GM23248 (cell line): ENCODE data around the gene SHISAL2A.

Source experiments
- EZH2 ChIP-seq: fragments of 200-600 bp; sonication (generic); IDR thresholded peaks from 2 replicates; pipeline ENCODE4 v1.6.1; 2018; ENCODE audit warnings: antibody characterized with exemption, mild to moderate bottlenecking; ENCODE audit not compliant: insufficient read depth, poor library complexity, severe bottlenecking
- EZH2phosphoT487 ChIP-seq: fragments of 200-600 bp; sonication (generic); IDR thresholded peaks from 2 replicates; pipeline ENCODE4 v1.6.1; 2018; ENCODE audit warnings: antibody characterized with exemption, moderate library complexity, mild to moderate bottlenecking, low read depth; ENCODE audit not compliant: insufficient read depth

DNA sequence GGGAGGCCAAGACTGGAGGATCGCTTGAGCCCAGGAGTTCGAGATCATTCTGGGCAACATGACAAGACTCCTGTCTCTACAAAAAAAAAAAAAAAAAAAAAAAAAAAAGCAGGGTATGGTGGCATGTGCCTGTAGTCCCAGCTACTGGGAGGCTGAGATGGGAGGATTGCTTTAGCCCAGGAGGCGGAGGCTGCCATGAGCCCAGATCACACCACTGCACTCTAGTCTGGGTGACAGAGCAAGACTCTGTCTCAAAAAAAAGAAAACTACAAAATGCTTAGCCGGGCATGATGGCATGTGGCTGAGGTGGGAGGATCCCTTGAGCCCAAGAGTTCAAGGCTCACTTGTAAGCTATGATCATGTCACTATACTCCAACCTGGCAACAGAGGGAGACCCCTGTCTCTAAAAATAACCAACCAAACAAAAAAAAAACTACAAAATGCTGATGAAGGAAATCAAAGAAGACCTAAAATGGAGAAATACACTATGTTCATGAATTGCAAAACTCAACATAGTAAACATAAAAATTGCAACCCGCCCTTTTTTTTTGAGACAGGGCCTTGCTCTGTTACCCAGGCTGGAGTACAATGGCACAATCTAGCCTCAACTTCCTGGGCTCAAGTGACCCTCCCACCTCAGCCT is 20.4 kb downstream of the SHISAL2A start:
- TF ChIP-seq EZH2phosphoT487 = no peak
- TF ChIP-seq EZH2 = no peak
